A673 (cell line): Measurements from ENCODE around the gene SLC26A6. TPM values are rescaled to one million over a fixed set of nuclear protein-coding genes. Genes with fewer than 3 reads are reported as not detected.

Experiments used
- BruUV-seq: library from RNA; stranded (reverse); fragments of 400-500 nt; replicated peaks from 2 replicates; lab custom pipeline; 2021; lab: Mats Ljungman, UMichigan
- CTCF ChIA-PET: fragments of 300-600 bp; sonication (Branson Sonifier 250); formaldehyde crosslinking; loops from one replicate; lab custom pipeline; 2022; ENCODE audit warnings: antibody characterized with exemption; lab: Charles Lee
- POLR2A ChIA-PET: fragments of 300-600 bp; sonication (Branson Sonifier 250); formaldehyde crosslinking; loops from one replicate; lab custom pipeline; 2022; ENCODE audit warnings: antibody characterized with exemption; ENCODE audit not compliant: low non-redundant PET; lab: Charles Lee
- DNase-seq: peaks from one replicate; pipeline ENCODE4 v3.0.0-alpha.2; 2015; ENCODE audit warnings: low spot score
- H3K27ac ChIP-seq: fragments of 200-600 bp; sonication (generic); 2 replicates; pipeline ENCODE4 v1.5.1; 2016; ENCODE audit warnings: mixed run types, low read depth, mild to moderate bottlenecking, mixed read lengths, antibody characterized with exemption, low read length; ENCODE audit not compliant: poor library complexity, severe bottlenecking
- H3K27me3 ChIP-seq: fragments of 200-600 bp; sonication (generic); replicated peaks from 2 replicates; pipeline ENCODE4 v1.6.1; 2017; ENCODE audit warnings: mixed run types, low read depth, mild to moderate bottlenecking, mixed read lengths, antibody characterized with exemption, low read length; ENCODE audit not compliant: insufficient read depth, poor library complexity
- H3K36me3 ChIP-seq: fragments of 200-600 bp; sonication (generic); 2 replicates; pipeline ENCODE4 v1.6.1; 2016; ENCODE audit warnings: mixed run types, mild to moderate bottlenecking, mixed read lengths, antibody characterized with exemption, low read length; ENCODE audit not compliant: insufficient read depth, poor library complexity, severe bottlenecking
- H3K4me1 ChIP-seq: fragments of 200-600 bp; sonication (generic); 2 replicates; pipeline ENCODE4 v1.6.1; 2017; ENCODE audit warnings: mixed run types, mild to moderate bottlenecking, mixed read lengths, antibody characterized with exemption, low read length; ENCODE audit not compliant: insufficient read depth, poor library complexity, severe bottlenecking
- H3K4me3 ChIP-seq: fragments of 200-600 bp; sonication (generic); 2 replicates; pipeline ENCODE4 v1.5.1; 2016; ENCODE audit warnings: low read depth, mixed run types, mild to moderate bottlenecking, mixed read lengths, low read length; ENCODE audit not compliant: poor library complexity, severe bottlenecking
- H3K9me3 ChIP-seq: fragments of 200-600 bp; sonication (generic); 2 replicates; pipeline ENCODE4 v1.6.1; 2016; ENCODE audit warnings: mixed run types, low read depth, mild to moderate bottlenecking, mixed read lengths, antibody characterized with exemption, low read length; ENCODE audit not compliant: poor library complexity, severe bottlenecking
- CTCF ChIP-seq: fragments of 300-800, 200-600 bp; sonication (generic); conservative IDR thresholded peaks from 2 replicates; pipeline ENCODE4 v1.5.1; 2017; ENCODE audit warnings: low read depth, mild to moderate bottlenecking, antibody characterized with exemption, low read length, moderate library complexity, mixed read lengths
- EZH2 ChIP-seq: fragments of 200-600 bp; sonication (generic); IDR thresholded peaks from 2 replicates; pipeline ENCODE4 v1.6.1; 2017; ENCODE audit warnings: borderline replicate concordance, low read depth, mild to moderate bottlenecking, mixed read lengths, antibody characterized with exemption, low read length; ENCODE audit not compliant: poor library complexity, severe bottlenecking
- intact Hi-C: fragments of 100-400 bp; cut with micrococcal nuclease; formaldehyde crosslinking; loops from one replicate; pipeline ENCODE4 v1.10.0; 2022; ENCODE audit not compliant: unreplicated experiment
- total RNA-seq: library from RNA; stranded (reverse); gene quantifications from 2 replicates; pipeline ENCODE4 v1.2.3, GENCODE V29; 2021

Gene SLC26A6
- total RNA-seq, 1 experiment from 2014 or later: 12.6 TPM

GRCh38 chr3:48633743-48634142, 1.5 kb downstream of the SLC26A6 start:
- ChIA-PET POLR2A (no interaction called here), CTCF (no interaction called here)
- no peaks in the 10 kb centered on the region for H3K36me3 ChIP-seq
- H3K27ac ChIP-seq: no peak overlapping the region
- DNase-seq: no peak
- H3K27me3 ChIP-seq: no peaks in the 10 kb centered on the region
- H3K9me3 ChIP-seq: no peaks in the 10 kb centered on the region
- no TSS peak for BruUV-seq
- TF ChIP-seq CTCF: no peak
- TF ChIP-seq EZH2: no peak
- H3K4me1 ChIP-seq: no peaks in the 10 kb centered on the region
- H3K4me3 ChIP-seq: no peak overlapping the region
- intact Hi-C loops: no loop called here

GRCh38 chr3:48633256-48633655, 2.0 kb downstream of the SLC26A6 start:
- Histone ChIP-seq H3K36me3 (no peaks in the 10 kb centered on the region), H3K27ac (no peak overlapping the region), H3K4me3 (no peak overlapping the region), H3K9me3 (no peaks in the 10 kb centered on the region), H3K27me3 (no peaks in the 10 kb centered on the region), H3K4me1 (no peaks in the 10 kb centered on the region)
- intact Hi-C loops: no loop called here
- no peak for DNase-seq
- ChIA-PET POLR2A (no interaction called here), CTCF (no interaction called here)
- no peak for TF ChIP-seq CTCF
- BruUV-seq: no TSS peak

GRCh38 chr3:48631516-48632448, 3.5 kb downstream of the SLC26A6 start:
- Histone ChIP-seq H3K36me3 (no peaks in the 10 kb centered on the region), H3K4me1 (no peaks in the 10 kb centered on the region), H3K27me3 (no peaks in the 10 kb centered on the region), H3K27ac (no peak overlapping the region), H3K9me3 (no peaks in the 10 kb centered on the region), H3K4me3 (no peak overlapping the region)
- intact Hi-C loops: no loop called here
- DNase-seq: no peak
- ChIA-PET POLR2A (no interaction called here), CTCF (interaction anchor here (0.5 kb wide), 1 partner anchor 849 kb away, joined by 8 read pairs; no protein-coding TSS in a partner anchor)
- no TSS peak for BruUV-seq
- TF ChIP-seq CTCF (no peak), EZH2 (no peak)
